HepG2 (cell line): ENCODE measurements around the gene TNS1. TPM values are rescaled to one million over a fixed set of nuclear protein-coding genes. Genes with fewer than 3 reads are reported as not detected.

Source experiments
- MXI1 ChIP-seq: IDR thresholded peaks from 3 replicates; pipeline ENCODE4 v1.6.1; 2012; ENCODE audit warnings: low read depth, low read length, inconsistent platforms, borderline replicate concordance
- SP5 ChIP-seq: IDR thresholded peaks from 2 replicates; pipeline ENCODE4 v1.6.1; 2016; ENCODE audit warnings: low read depth, borderline replicate concordance
- SRSF4 ChIP-seq: fragments of 200-400 bp; formaldehyde crosslinking; IDR thresholded peaks from one replicate; pipeline ENCODE4 v1.6.1; 2018; ENCODE audit warnings: mild to moderate bottlenecking, low read depth, low read length, moderate library complexity; ENCODE audit not compliant: poor library complexity, severe bottlenecking
- TCF7 ChIP-seq: sonication (generic); IDR thresholded peaks from 2 replicates; pipeline ENCODE4 v1.6.1; 2016; ENCODE audit warnings: antibody characterized with exemption, low read depth
- TRIM22 ChIP-seq: fragments of 450-650 bp; IDR thresholded peaks from 2 replicates; pipeline ENCODE4 v1.6.1; 2017
- ZBTB25 ChIP-seq: IDR thresholded peaks from 2 replicates; pipeline ENCODE4 v1.6.1; 2018; ENCODE audit warnings: missing genetic modification reagents
- ZBTB40 ChIP-seq, 2 experiments: fragments of 450-650 bp in 1 of 2; sonication (generic) in 1 of 2; formaldehyde crosslinking in 1 of 2; IDR thresholded peaks; 2 replicates each; pipeline versions ENCODE4 v1.6.1 to v1.8.0; 2016 to 2022; ENCODE audit warnings: antibody characterized with exemption in 1 of 2, mild to moderate bottlenecking in 1 of 2, missing genetic modification reagents in 1 of 2
- ZMAT5 ChIP-seq: sonication (generic); formaldehyde crosslinking; IDR thresholded peaks from 2 replicates; pipeline ENCODE4 v1.5.0; 2020; ENCODE audit warnings: mild to moderate bottlenecking, low read depth, missing genetic modification reagents, borderline replicate concordance
- ZNF281 ChIP-seq: sonication (generic); formaldehyde crosslinking; IDR thresholded peaks from 2 replicates; pipeline ENCODE4 v1.4.0; 2020; ENCODE audit warnings: missing genetic modification reagents, borderline replicate concordance
- ZNF501 ChIP-seq: sonication (generic); formaldehyde crosslinking; IDR thresholded peaks from 2 replicates; pipeline ENCODE4 v1.5.1; 2020; ENCODE audit warnings: mild to moderate bottlenecking, moderate library complexity, missing genetic modification reagents
- ZNF724P ChIP-seq: sonication (generic); formaldehyde crosslinking; IDR thresholded peaks from 2 replicates; pipeline ENCODE4 v1.8.0; 2022; ENCODE audit warnings: missing genetic modification reagents, borderline replicate concordance
- ZNF781 ChIP-seq: sonication (generic); formaldehyde crosslinking; IDR thresholded peaks from 2 replicates; pipeline ENCODE4 v1.5.1; 2020; ENCODE audit warnings: borderline replicate concordance, mild to moderate bottlenecking, missing genetic modification reagents; ENCODE audit errors: not compliant biosample characterization
- ZNF878 ChIP-seq: sonication (generic); formaldehyde crosslinking; IDR thresholded peaks from 2 replicates; pipeline ENCODE4 v1.8.1; 2023; ENCODE audit warnings: mild to moderate bottlenecking, missing genetic modification reagents, moderate library complexity
- polyA plus RNA-seq, 8 experiments: library from polyadenylated mRNA; depleted of rRNA in 3 of 8; stranded (reverse) in 7 of 8; unstranded in 1 of 8; fragments of >200 nt; fragmentation: Illumina TruSeq in 4 of 8; extraction: Trizol in 4 of 8; gene quantifications; 2 replicates each; pipeline versions ENCODE4 v1.2.1 to v1.2.3, GENCODE V29; 2011 to 2016; ENCODE audit warnings: low read depth in 4 of 8, missing spikeins in 1 of 8, mixed read lengths in 1 of 8; ENCODE audit not compliant: insufficient read depth in 1 of 8
- total RNA-seq, 5 experiments: library from RNA; depleted of rRNA; stranded (reverse); fragments of >200 nt; fragmentation: Illumina TruSeq; extraction: Trizol; gene quantifications; 2 replicates each; pipeline ENCODE4 v1.2.3, GENCODE V29; 2016; ENCODE audit warnings: low read depth in 1 of 5

The TNS1 gene
- total and polyA plus RNA-seq, 2 of the 13 experiments (the other 11 are each of a cell fraction or from before 2014, with no cell fraction given) = 1.9 to 118 TPM

DNA sequence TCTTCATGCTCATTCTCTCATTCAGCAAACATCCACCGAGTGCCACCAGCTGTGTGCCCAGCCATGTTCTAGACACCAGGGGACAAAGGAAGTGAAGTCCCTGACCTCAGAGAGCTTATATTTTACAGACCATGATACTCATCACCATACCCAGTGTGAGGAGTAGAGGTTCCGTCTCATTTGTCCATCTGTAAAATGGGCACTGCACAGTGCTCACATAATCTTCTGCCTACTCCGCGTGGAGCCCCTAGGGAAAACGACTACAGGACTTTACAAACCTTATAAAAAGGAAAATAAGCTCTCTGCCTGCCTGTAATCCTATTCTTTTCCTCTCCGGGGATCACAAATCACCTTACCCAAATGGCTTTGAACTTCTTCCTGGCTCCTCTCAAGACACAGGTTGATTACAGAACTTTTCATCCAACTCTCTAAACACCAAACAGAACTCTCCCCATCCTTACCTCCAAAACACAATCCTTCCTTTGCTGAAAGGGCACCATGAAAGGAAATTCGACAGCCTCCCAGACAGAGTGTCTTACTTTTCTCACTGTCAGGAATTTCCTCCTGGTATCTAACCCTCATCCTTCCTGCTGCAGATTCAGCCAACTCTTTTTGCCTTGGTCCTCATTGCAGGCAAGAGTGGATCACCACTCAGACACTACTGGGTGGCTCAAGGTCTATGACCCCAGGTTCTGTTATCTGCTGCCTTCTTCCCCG, 99.5 kb downstream of the TNS1 start (continued):
- TF ChIP-seq ZNF281 (CRISPR knock-in tag) (no peak), ZNF781 (no peak), ZBTB40 (IDR thresholded peaks at IDR 0.05) (no peak), ZBTB40 (CRISPR knock-in tag; IDR thresholded peaks at IDR 0.05) (peak; percentile 11; the same call in 1 of the 2 replicates), ZNF724P (CRISPR knock-in tag) (no peak), ZMAT5 (CRISPR knock-in tag) (no peak), SP5 (no peak), TRIM22 (no peak), ZNF501 (CRISPR knock-in tag) (no peak), TCF7 (no peak), ZBTB25 (CRISPR knock-in tag) (peak; percentile 9; the same call in 1 of the 2 replicates), ZNF878 (CRISPR knock-in tag) (peak; percentile 72; the same call in 1 of the 2 replicates), SRSF4 (no peak), MXI1 (no peak)
